Nephron progenitor cell (in vitro differentiated cells): ENCODE results near the gene CPED1.
A peak's percentile ranks its signal among the peaks of the same experiment; 100 is the strongest.

Source experiments
- DNase-seq: peaks from one replicate; pipeline ENCODE4 v3.0.0; 2021
- H3K27ac Mint-ChIP-seq: 2 replicates; pipeline ENCODE4 v1.8.0; 2021; ENCODE audit warnings: mild to moderate bottlenecking, moderate library complexity, mixed read lengths
- H3K27me3 Mint-ChIP-seq: 2 replicates; pipeline ENCODE4 v1.8.0; 2021; ENCODE audit warnings: mild to moderate bottlenecking, low read depth, mixed read lengths; ENCODE audit not compliant: poor library complexity
- H3K36me3 Mint-ChIP-seq: 2 replicates; pipeline ENCODE4 v1.8.0; 2021; ENCODE audit warnings: low read depth, mixed read lengths
- H3K4me1 Mint-ChIP-seq: 2 replicates; pipeline ENCODE4 v1.8.0; 2021; ENCODE audit warnings: mixed read lengths
- H3K4me3 Mint-ChIP-seq: 2 replicates; pipeline ENCODE4 v1.8.0; 2021; ENCODE audit warnings: mild to moderate bottlenecking, moderate library complexity, mixed read lengths
- H3K9me3 Mint-ChIP-seq: 2 replicates; pipeline ENCODE4 v1.8.0; 2021; ENCODE audit warnings: mild to moderate bottlenecking, moderate library complexity, mixed read lengths
- TF ChIP-seq, protein P1 (sequence below): fragments of 200-600 bp; sonication (generic); IDR thresholded peaks from 2 replicates; pipeline ENCODE4 v1.5.0; 2021; ENCODE audit warnings: antibody characterized with exemption

Gene CPED1

GRCh38 chr7:121341933-121342332 is 353.4 kb downstream of the CPED1 start:
- H3K4me1 Mint-ChIP-seq = peaks cover 10% of the 10 kb centered on the region
- no peak overlapping the region for H3K4me3 Mint-ChIP-seq
- H3K27me3 Mint-ChIP-seq = no peaks in the 10 kb centered on the region
- DNase-seq = no peak
- peaks cover 9% of the 10 kb centered on the region for H3K36me3 Mint-ChIP-seq
- no peaks in the 10 kb centered on the region for H3K9me3 Mint-ChIP-seq
- H3K27ac Mint-ChIP-seq = no peak overlapping the region
- TF ChIP-seq, protein P1, sequence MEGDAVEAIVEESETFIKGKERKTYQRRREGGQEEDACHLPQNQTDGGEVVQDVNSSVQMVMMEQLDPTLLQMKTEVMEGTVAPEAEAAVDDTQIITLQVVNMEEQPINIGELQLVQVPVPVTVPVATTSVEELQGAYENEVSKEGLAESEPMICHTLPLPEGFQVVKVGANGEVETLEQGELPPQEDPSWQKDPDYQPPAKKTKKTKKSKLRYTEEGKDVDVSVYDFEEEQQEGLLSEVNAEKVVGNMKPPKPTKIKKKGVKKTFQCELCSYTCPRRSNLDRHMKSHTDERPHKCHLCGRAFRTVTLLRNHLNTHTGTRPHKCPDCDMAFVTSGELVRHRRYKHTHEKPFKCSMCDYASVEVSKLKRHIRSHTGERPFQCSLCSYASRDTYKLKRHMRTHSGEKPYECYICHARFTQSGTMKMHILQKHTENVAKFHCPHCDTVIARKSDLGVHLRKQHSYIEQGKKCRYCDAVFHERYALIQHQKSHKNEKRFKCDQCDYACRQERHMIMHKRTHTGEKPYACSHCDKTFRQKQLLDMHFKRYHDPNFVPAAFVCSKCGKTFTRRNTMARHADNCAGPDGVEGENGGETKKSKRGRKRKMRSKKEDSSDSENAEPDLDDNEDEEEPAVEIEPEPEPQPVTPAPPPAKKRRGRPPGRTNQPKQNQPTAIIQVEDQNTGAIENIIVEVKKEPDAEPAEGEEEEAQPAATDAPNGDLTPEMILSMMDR = no peak

GRCh38 chr7:121342631-121343030 is 354.1 kb downstream of the CPED1 start:
- Mint-ChIP-seq H3K36me3 (peaks cover 15% of the 10 kb centered on the region), H3K4me1 (peaks cover 16% of the 10 kb centered on the region), H3K27ac (peak overlapping the region; percentile 55), H3K9me3 (no peaks in the 10 kb centered on the region), H3K4me3 (no peak overlapping the region), H3K27me3 (no peaks in the 10 kb centered on the region)
- TF ChIP-seq, protein P1 = no peak
- DNase-seq = no peak

DNA sequence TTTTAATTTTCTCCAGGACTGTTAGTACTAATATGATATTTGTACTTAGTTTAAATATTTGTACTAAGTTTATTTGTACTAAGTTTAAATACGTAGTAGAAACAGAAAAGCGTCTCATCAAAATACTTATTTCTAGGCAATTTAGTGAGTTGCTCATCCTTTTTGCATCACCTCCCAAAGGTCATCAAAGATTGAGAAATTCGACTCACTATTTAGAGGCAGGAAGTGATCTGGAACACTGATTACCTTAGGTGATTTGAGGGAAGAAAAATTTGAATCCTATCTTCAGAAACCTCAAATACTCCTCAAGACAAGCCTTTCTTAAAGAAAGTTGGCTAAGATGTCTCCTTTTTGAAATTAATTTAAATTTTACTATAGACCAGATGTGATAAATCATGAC is 354.8 kb downstream of the CPED1 start:
- Mint-ChIP-seq H3K27ac (no peak overlapping the region), H3K9me3 (no peaks in the 10 kb centered on the region), H3K4me1 (peaks cover 17% of the 10 kb centered on the region), H3K4me3 (no peak overlapping the region), H3K27me3 (no peaks in the 10 kb centered on the region), H3K36me3 (peaks cover 15% of the 10 kb centered on the region)
- TF ChIP-seq, protein P1 = no peak
- no peak for DNase-seq

DNA sequence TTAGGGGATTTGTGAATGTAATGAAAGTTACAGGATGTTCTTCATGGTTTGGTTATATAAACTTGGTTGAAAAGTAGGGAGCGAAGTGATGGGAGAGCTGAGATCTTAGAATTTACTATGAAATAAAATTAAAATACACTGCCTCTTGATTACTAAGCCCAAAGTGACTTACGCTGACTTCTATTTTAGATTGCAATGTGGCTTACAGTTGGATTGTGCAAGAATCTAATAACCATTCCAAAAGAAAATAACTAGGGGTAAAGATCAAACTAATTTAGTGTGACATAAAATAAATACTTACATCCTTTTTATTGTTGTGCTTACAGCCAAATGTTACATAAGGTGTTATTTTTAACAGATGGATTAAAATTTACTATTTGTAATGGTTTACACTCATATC is 355.6 kb downstream of the CPED1 start:
- TF ChIP-seq, protein P1 = no peak
- Mint-ChIP-seq H3K4me3 (no peak overlapping the region), H3K27me3 (no peaks in the 10 kb centered on the region), H3K4me1 (peaks cover 17% of the 10 kb centered on the region), H3K36me3 (peaks cover 15% of the 10 kb centered on the region), H3K9me3 (no peaks in the 10 kb centered on the region), H3K27ac (peak overlapping the region; percentile 1)
- DNase-seq = no peak

GRCh38 chr7:121344497-121344896 is 356.0 kb downstream of the CPED1 start:
- H3K4me3 Mint-ChIP-seq = no peak overlapping the region
- DNase-seq = no peak
- H3K36me3 Mint-ChIP-seq = peaks cover 15% of the 10 kb centered on the region
- H3K27ac Mint-ChIP-seq = no peak overlapping the region
- TF ChIP-seq, protein P1 = no peak
- H3K4me1 Mint-ChIP-seq = peaks cover 17% of the 10 kb centered on the region
- no peaks in the 10 kb centered on the region for H3K27me3 Mint-ChIP-seq
- no peaks in the 10 kb centered on the region for H3K9me3 Mint-ChIP-seq
